Ovary (tissue), 9 donors: ENCODE measurements around the gene NDUFB11. TPM values are rescaled to one million over a fixed set of nuclear protein-coding genes. Genes with fewer than 3 reads are reported as not detected.
A peak's percentile ranks its signal among the peaks of the same experiment; 100 is the strongest.

Experiments
- DNase-seq, 5 donors: peaks; one replicate each; pipeline ENCODE4 v3.0.0-alpha.2; 2019 to 2020
- H3K27ac ChIP-seq, 2 donors: fragments of 200-600 bp; one replicate each; pipeline versions ENCODE4 v1.5.1 to v1.8.0; 2019 to 2022
- H3K27me3 ChIP-seq: fragments of 200-600 bp; one replicate; pipeline ENCODE4 v1.8.0; 2022
- H3K36me3 ChIP-seq: fragments of 200-600 bp; sonication (generic); one replicate; pipeline ENCODE4 v1.5.1; 2019
- H3K4me1 ChIP-seq: one replicate; pipeline ENCODE4 v1.8.1; 2013; ENCODE audit warnings: mild to moderate bottlenecking, moderate library complexity; ENCODE audit not compliant: insufficient read depth
- H3K4me3 ChIP-seq: fragments of 200-600 bp; sonication (generic); one replicate; pipeline ENCODE4 v1.5.1; 2017
- H3K9me3 ChIP-seq, 2 donors: fragments of 200-600 bp in 1 of 2; sonication (generic) in 1 of 2; one replicate each; pipeline versions ENCODE4 v1.5.1 to v1.8.1; 2013 to 2019; ENCODE audit warnings: mild to moderate bottlenecking in 1 of 2, moderate library complexity in 1 of 2
- CTCF ChIP-seq, 3 donors: fragments of 450-650 bp in 2 of 3; fragments of 200-600 bp in 1 of 3; IDR thresholded peaks; one replicate each; pipeline versions ENCODE4 v1.5.1 to v1.8.0; 2016 to 2022; ENCODE audit warnings: antibody characterized with exemption in 3 of 3, mild to moderate bottlenecking in 1 of 3
- EP300 ChIP-seq: sonication (generic); formaldehyde crosslinking; IDR thresholded peaks from one replicate; pipeline ENCODE4 v1.6.1; 2017; ENCODE audit warnings: antibody characterized with exemption
- POLR2A ChIP-seq: fragments of 450-650 bp; IDR thresholded peaks from one replicate; pipeline ENCODE4 v1.6.1; 2017; ENCODE audit warnings: antibody characterized with exemption, mild to moderate bottlenecking, moderate library complexity
- WGBS, 3 donors: extraction: QIAGEN DNeasy Blood & Tissue Kit in 1 of 3; methylation state at CpG; one replicate each; pipeline versions ENCODE4 v1.1.5 to v1.1.7; 2013 to 2017; 5-methylcytosine and 5-hydroxymethylcytosine counted together
- intact Hi-C, 4 donors: fragments of 100-400 bp; cut with DNase I; formaldehyde crosslinking; loops; one replicate each; pipeline versions ENCODE4 v1.11.0 to v1.15.1; 2022 to 2023
- polyA plus RNA-seq, 2 donors: library from polyadenylated mRNA; stranded (reverse); fragments of 200-250 nt in 1 of 2; fragments of 350-450 nt in 1 of 2; fragmentation: Illumina TruSeq in 1 of 2; extraction: RNeasy Lipid Tissue Mini Kit (QIAGEN cat#74804) in 1 of 2; gene quantifications; one replicate each; pipeline ENCODE4 v1.2.3, GENCODE V29; 2013 to 2014
- small RNA-seq: library from RNA; depleted of rRNA; stranded (forward); fragments of <200 nt; gene quantifications from one replicate; pipeline ENCODE3, GENCODE V24; 2016
- total RNA-seq, 7 donors: library from RNA; depleted of rRNA in 2 of 7; stranded (reverse); fragments of >200 nt in 2 of 7; fragmentation: NEBNext Ultra II Directional in 3 of 7; extraction: Animal tissue kit (Norgen Biotek cat#: 25700) in 3 of 7; gene quantifications; one replicate each; pipeline versions ENCODE4 v1.1.0 to v1.2.4, GENCODE V29; 2016 to 2023
- donor health status: DM: no; HTN: no; CAD: no; lungs with moderate emphysema.
- donor health status: DM: no; HTN: no; CAD: no.
- donor health status: Bipolar disorder and iron deficiency.
- donor health status: DM: yes; HTN: yes; CAD: no.
- donor health status: DM: no; HTN: no; CAD: no.
- donor health status: DM: yes; HTN: yes; CAD: no.

NDUFB11 gene
- total and polyA plus RNA-seq, 9 donors = 33.9 to 82.0 (median 44.6) TPM

GRCh38 chrX:47098338-47099094 is 46.0 kb downstream of the NDUFB11 start:
- DNase-seq = no peak
- WGBS, 3 donors = 65 to 72% (median 68%) methylated on average over 2 of the region's 2 CpGs
- Histone ChIP-seq H3K36me3 (no peaks in the 10 kb centered on the region), H3K4me3 (no peak overlapping the region), H3K27ac (no peak overlapping the region), H3K27me3 (no peaks in the 10 kb centered on the region), H3K4me1 (no peaks in the 10 kb centered on the region), H3K9me3 (no peaks in the 10 kb centered on the region)
- TF ChIP-seq CTCF (IDR thresholded peaks at IDR 0.05) (no peak), POLR2A (no peak), EP300 (no peak)
- intact Hi-C loops = no loop called here

GRCh38 chrX:47097018-47097417 is 47.5 kb downstream of the NDUFB11 start:
- no peaks in the 10 kb centered on the region for H3K27me3 ChIP-seq
- no peak overlapping the region for H3K4me3 ChIP-seq
- H3K4me1 ChIP-seq = no peaks in the 10 kb centered on the region
- H3K9me3 ChIP-seq = no peaks in the 10 kb centered on the region
- intact Hi-C loops = no loop called here
- WGBS, 3 donors = 71 to 80% (median 73%) methylated on average over 4 of the region's 4 CpGs
- TF ChIP-seq POLR2A (no peak), EP300 (no peak)
- no peak overlapping the region for H3K27ac ChIP-seq
- H3K36me3 ChIP-seq = no peaks in the 10 kb centered on the region
- no peak for DNase-seq

- 74 to 80% (median 79%) methylated on average over 11 of the region's 11 CpGs for WGBS, 3 donors
- no peak for TF ChIP-seq EP300
- TF ChIP-seq CTCF (IDR thresholded peaks at IDR 0.05) = no peak
- no peak for TF ChIP-seq POLR2A
- Histone ChIP-seq H3K9me3 (no peaks in the 10 kb centered on the region), H3K27ac (no peak overlapping the region), H3K27me3 (no peaks in the 10 kb centered on the region), H3K36me3 (no peaks in the 10 kb centered on the region), H3K4me1 (no peaks in the 10 kb centered on the region), H3K4me3 (no peak overlapping the region)
- intact Hi-C loops = loop anchor here in 1 of 4 donors (5.0 kb wide), 1 partner anchor 192 kb away; no protein-coding TSS in a partner anchor
- no peak for DNase-seq
Observed at GRCh38 chrX:47093860-47094259, 50.6 kb downstream of the NDUFB11 start.

- intact Hi-C loops = loop anchor here in 1 of 4 donors (5.0 kb wide), 1 partner anchor 191 kb away; no protein-coding TSS in a partner anchor
- no peak for DNase-seq
- no peaks in the 10 kb centered on the region for H3K9me3 ChIP-seq
- H3K27me3 ChIP-seq = no peaks in the 10 kb centered on the region
- H3K4me1 ChIP-seq = no peaks in the 10 kb centered on the region
- TF ChIP-seq EP300 (no peak), CTCF (IDR thresholded peaks at IDR 0.05) (peak in 2 of 3 donors; percentile 44 to 57), POLR2A (no peak)
- no peak overlapping the region for H3K4me3 ChIP-seq
- H3K27ac ChIP-seq = no peak overlapping the region
- no peaks in the 10 kb centered on the region for H3K36me3 ChIP-seq
- 3 to 6% (median 4%) methylated on average over 1 of the region's 1 CpG for WGBS, 3 donors
Observed at GRCh38 chrX:47093248-47093647, 51.3 kb downstream of the NDUFB11 start.

Small RNAs within 50 kb of the gene (small RNA-seq; reads per million reads assigned to genes)
- gene RNU12-2P = not detected

Other genes with a start within 250 kb of the NDUFB11 start
- 10 to 100 TPM in 3 of 7 donors, 1 to 10 TPM in 4; 7.4 to 27.8 (median 9.7) TPM for gene JADE3, start 232.3 kb downstream of the NDUFB11 start, total RNA-seq
- gene JADE3, start 232.3 kb downstream of the NDUFB11 start, polyA plus RNA-seq = 10 to 100 TPM in 1 of 2 donors, 1 to 10 TPM in 1; 5.2 to 11.2 TPM
- gene RGN, start 66.3 kb downstream of the NDUFB11 start, total RNA-seq = 10 to 100 TPM in 6 of 7 donors, 1 to 10 TPM in 1; 6.8 to 47.0 (median 16.5) TPM
- 10 to 100 TPM; 15.6 to 49.4 TPM for gene RGN, start 66.3 kb downstream of the NDUFB11 start, polyA plus RNA-seq
- 10 to 100 TPM; 28.6 to 53.0 (median 36.7) TPM for gene RBM10, start 519 bp upstream of the NDUFB11 start, total RNA-seq
- gene RBM10, start 519 bp upstream of the NDUFB11 start, polyA plus RNA-seq = 10 to 100 TPM; 12.0 to 39.5 TPM
- 100 to 1,000 TPM in 6 of 7 donors, 10 to 100 TPM in 1; 91.8 to 196 (median 177) TPM for gene UBA1, start 49.1 kb upstream of the NDUFB11 start, total RNA-seq
- 100 to 1,000 TPM in 1 of 2 donors, 10 to 100 TPM in 1; 90.0 to 129 TPM for gene UBA1, start 49.1 kb upstream of the NDUFB11 start, polyA plus RNA-seq
- gene CDK16, start 74.0 kb upstream of the NDUFB11 start, total RNA-seq = 10 to 100 TPM; 40.9 to 99.0 (median 72.1) TPM
- gene CDK16, start 74.0 kb upstream of the NDUFB11 start, polyA plus RNA-seq = 10 to 100 TPM; 41.2 to 46.0 TPM
- 100 to 1,000 TPM in 5 of 7 donors, 10 to 100 TPM in 2; 55.6 to 166 (median 135) TPM for gene USP11, start 88.3 kb upstream of the NDUFB11 start, total RNA-seq
- 10 to 100 TPM; 65.6 to 87.8 TPM for gene USP11, start 88.3 kb upstream of the NDUFB11 start, polyA plus RNA-seq
- 1 to 10 TPM in 3 of 7 donors, under 1 TPM in 4; 0.27 to 2.8 (median 0.48) TPM for gene ZNF157, start 225.9 kb upstream of the NDUFB11 start, total RNA-seq
- under 1 TPM; 0.13 to 0.57 TPM for gene ZNF157, start 225.9 kb upstream of the NDUFB11 start, polyA plus RNA-seq